Keratinocyte (primary cell): ENCODE measurements around the gene OGDHL.

Experiments used
- EZH2 ChIP-seq: IDR thresholded peaks from one replicate; pipeline ENCODE4 v1.6.1; 2012; ENCODE audit warnings: inconsistent platforms, mild to moderate bottlenecking, low read length, moderate library complexity
- TF ChIP-seq, protein P1 (sequence below), 3 experiments: IDR thresholded peaks in 1 of 3; conservative IDR thresholded peaks in 1 of 3; optimal IDR thresholded peaks in 1 of 3; 2 replicates in 2 of 3; 3 replicates in 1 of 3; pipeline versions ENCODE3 to v1.5.1; 2011; ENCODE audit warnings: low read length in 3 of 3, mild to moderate bottlenecking in 3 of 3, moderate library complexity in 2 of 3, control low read depth in 1 of 3, inconsistent platforms in 1 of 3; ENCODE audit not compliant: insufficient read depth in 2 of 3; ENCODE audit errors: extremely low read depth in 1 of 3

DNA sequence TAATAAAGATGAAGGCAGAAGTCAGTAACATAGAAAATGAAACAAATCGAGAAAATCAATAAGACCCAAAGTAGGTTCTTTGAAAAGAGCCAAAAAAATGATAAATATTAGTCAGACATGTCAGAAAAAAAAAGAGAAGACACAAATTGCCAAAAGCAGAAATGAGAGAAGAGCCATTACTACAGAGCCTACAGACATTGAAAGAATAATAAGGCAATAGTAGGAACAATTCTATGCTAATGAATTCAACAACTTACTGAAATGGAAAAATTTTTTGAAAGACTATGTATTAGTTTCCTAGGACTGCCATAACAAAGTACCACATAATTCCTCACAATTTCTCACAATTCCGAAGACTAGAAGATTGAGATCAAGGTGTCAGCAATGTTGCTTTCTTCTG lies 35.5 kb downstream of the OGDHL start:
- TF ChIP-seq EZH2, result no peak
- TF ChIP-seq, protein P1, sequence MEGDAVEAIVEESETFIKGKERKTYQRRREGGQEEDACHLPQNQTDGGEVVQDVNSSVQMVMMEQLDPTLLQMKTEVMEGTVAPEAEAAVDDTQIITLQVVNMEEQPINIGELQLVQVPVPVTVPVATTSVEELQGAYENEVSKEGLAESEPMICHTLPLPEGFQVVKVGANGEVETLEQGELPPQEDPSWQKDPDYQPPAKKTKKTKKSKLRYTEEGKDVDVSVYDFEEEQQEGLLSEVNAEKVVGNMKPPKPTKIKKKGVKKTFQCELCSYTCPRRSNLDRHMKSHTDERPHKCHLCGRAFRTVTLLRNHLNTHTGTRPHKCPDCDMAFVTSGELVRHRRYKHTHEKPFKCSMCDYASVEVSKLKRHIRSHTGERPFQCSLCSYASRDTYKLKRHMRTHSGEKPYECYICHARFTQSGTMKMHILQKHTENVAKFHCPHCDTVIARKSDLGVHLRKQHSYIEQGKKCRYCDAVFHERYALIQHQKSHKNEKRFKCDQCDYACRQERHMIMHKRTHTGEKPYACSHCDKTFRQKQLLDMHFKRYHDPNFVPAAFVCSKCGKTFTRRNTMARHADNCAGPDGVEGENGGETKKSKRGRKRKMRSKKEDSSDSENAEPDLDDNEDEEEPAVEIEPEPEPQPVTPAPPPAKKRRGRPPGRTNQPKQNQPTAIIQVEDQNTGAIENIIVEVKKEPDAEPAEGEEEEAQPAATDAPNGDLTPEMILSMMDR (optimal IDR thresholded peaks at IDR 0.05 in 1 of 3, IDR thresholded peaks at IDR 0.05 in 1 of 3, conservative IDR thresholded peaks at IDR 0.05 in 1 of 3; ENCODE audit: extremely low read depth in 1 of 3, insufficient read depth in 2 of 3, low read length in 3 of 3), result no peak
